Kidney glomerular epithelial cell (primary cell): ENCODE measurements around the gene LTA4H.

Experiments used
- DNase-seq: peaks from one replicate; lab custom pipeline; 2025; lab: John Stamatoyannopoulos, UW

The LTA4H gene

DNA sequence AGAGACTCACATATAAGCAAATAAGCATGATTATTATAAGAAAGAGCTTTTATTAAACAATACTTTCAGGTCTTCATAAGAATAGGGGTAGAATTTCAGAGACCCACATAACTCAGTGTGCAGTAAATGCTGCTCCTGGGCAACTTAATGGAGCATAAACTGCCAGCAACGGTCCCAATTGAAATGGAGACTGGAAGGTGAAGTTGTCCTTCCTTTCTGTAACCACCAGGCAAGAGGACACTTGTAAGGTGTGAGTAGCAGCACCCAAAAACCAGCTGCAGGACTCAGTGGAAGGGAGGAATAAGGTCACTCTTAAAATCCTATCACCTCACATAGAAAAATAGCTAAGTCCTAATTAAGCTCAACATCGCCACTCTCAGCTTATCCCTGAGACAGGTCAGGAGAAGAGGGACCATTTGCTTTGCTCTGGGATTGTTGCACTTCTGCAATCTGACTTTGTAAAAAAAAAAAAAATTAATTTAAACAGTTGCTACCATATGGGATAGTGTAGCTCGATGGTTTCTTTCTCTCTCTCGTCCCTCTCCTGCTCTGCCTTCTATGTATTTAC is 22.7 kb upstream of the LTA4H start:
- no peak for DNase-seq

DNA sequence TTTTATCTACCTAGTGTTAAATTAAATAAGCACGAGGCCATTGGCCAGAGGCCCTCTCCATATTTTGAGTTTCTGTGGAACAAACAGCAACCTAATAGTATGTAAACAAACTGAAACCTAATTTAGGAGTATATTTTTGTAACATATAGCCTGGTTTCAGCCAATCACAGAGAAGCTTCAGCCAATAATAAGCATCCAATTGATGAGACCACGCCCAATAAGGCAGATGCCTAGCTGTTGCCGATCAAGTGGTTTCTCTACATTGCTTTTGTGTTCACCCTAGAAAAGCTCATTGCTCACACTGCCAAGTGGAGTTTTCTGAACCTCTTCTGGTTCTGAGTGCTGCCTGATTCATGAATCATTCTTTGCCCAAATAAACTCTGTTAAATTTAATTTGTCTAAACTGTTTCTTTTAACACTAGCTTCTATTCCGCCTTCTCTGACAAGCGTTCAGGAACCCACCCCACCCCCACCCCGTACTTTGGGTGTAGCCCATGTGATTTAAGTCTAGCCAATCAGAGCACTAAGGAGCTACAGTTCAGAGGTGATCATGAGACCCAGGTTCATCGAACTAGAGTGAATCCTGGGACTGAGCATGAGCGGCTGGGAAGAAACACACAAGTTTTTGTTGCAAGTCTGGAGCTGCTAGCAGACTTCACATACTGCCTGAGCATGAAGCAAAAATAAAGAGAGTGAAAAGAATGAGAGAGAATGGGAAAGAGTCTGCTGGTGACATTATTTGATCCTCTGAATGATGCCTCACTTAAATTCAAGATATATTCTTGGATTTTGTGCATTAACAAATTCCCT is 21.5 kb upstream of the LTA4H start:
- no peak for DNase-seq

DNA sequence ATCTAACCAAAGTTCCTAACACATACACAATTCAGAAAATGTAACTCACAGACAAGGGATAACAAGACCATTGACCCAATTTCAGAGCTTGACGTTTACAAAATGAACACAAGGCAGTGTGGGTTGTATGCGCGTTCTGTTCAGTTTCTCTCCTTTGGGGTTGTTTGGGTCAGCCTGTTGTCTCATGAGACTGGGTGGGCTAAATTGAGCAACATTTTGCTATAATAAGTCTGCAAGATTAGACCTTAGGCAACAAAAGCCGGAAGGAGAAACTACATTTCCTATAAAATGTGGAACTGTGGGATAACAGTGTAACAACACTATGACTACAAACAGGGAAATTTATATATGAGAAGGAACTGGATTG is 18.8 kb upstream of the LTA4H start:
- no peak for DNase-seq

DNA sequence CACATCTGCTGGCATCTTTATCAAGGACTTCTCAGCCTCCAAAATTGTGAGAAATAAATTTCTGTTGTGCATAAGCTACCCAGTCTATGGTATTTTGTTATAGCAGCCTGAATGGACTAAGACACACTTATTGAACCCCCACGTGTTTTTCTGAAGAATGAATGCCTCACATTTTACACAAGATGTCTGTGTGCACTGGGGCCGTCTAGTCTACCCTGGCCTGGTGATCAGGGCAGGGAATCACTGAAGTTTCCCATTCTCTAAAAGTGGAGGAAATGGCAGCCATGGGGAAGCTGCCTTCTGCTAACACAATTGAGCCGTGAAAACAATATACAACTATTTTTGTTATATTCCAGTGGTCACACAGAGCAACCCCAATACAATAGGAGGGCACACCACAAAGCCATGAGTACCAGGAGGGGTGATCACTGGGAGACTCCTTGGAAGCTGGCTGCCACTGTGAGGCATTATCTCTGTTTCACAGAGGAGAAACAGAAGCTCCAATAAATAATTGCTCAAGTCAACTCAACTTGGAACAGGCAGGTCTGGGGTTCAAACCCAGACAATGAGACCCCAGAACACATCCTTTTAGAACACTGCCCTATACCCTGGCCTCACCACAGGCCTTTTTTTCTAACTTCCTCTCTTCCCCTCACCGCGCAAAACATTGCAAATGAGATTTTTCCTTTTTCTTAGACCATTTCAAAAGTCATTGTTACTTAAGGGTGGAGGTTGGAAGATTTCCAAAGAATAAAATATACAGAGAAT is 18.3 kb upstream of the LTA4H start:
- DNase-seq = no peak

DNA sequence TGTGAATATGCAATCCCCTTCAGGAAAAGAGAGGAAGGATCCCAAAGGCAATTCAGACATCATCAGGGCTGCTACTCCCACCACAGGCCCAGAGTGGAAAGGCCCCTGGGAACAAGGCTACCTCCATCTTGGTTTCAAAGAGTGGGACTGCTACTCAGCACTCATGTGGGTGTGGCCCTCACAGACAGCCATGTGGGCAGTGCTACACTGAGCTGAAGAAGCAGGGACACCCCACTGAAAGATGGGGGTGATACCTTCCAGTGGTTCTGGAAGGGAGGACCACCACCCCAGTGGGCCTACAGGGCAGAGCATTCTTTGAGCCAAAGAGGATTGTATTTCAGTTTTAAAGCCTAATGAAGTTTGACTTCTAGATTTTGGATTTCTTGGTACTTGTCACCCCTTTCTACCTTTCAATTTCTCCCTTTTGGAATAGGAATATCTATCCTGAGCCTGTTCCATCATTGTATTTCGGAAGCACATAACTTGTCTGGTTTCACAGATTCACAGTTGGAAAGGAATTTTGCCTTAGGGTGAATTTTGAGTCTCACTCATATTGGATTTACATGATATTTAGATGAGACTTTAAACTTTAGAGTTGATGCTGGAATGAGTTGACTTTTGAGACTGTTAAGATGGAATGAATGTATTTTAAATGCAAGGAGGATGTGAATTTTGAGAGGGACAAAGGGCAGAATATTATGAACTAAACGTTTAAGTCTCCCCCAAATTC is 16.5 kb upstream of the LTA4H start:
- DNase-seq = no peak

DNA sequence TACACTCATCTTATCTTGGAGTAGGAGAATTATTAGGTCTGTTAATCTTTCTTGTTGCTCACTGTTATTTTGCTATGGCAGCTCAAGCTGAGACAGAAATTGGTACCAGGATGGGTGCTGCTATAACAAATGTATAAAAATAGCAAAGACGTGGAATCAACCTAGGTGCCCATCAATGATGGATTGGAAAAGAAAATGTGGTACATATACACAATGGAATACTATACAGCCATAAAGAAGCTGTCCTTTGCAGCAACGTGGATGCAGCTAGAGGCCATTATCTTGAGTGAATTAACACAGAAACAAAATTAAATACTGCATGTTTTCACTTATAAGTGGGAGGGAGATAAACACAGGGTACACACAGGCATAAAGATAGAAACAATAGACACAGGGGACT is 14.8 kb upstream of the LTA4H start:
- DNase-seq = no peak

DNA sequence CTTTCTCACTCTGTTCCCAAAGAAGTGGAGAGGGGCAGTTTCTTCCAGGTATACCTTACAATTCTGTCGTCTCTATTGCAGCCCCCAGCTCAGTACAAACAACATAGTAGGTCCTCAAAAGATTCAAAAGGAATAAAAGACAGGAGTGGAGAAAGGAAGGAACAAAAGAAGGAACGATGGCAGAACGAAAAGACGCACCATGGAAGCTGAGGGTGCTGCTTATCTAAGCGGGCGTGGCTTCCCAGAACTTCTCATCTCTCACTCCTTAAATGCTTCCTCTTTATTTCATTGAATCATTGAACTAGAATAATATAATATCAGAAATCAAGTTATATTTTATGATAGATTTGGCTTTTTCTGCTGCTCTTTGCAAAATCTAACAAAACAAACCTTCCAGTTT is 13.7 kb upstream of the LTA4H start:
- DNase-seq = no peak

DNA sequence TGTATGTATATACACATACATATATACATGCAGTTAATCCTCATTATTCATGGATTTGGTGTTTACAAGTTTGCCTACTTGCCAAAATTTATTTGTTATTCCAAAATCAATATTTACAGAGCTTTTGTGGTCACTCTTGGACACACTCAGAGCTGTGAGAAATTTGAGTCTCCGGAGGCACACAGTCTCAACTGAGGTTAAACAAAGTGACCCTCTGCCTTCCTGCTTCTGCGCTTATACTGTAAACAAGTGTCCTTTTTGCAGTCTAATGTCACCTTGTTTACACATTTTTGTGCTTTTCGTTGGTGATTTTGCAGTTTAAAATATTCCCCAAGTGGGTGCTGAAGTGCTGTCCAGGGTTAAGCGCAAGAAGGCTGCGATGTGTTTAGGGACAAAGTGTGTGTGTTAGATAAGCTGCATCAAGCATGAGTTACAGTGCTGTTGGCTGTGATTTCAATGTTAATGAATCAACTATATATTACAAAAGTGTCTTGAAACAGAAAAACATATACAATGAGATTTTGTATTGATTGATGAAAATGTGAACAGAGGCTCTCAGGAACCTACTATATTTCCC is 13.1 kb upstream of the LTA4H start:
- DNase-seq = no peak

DNA sequence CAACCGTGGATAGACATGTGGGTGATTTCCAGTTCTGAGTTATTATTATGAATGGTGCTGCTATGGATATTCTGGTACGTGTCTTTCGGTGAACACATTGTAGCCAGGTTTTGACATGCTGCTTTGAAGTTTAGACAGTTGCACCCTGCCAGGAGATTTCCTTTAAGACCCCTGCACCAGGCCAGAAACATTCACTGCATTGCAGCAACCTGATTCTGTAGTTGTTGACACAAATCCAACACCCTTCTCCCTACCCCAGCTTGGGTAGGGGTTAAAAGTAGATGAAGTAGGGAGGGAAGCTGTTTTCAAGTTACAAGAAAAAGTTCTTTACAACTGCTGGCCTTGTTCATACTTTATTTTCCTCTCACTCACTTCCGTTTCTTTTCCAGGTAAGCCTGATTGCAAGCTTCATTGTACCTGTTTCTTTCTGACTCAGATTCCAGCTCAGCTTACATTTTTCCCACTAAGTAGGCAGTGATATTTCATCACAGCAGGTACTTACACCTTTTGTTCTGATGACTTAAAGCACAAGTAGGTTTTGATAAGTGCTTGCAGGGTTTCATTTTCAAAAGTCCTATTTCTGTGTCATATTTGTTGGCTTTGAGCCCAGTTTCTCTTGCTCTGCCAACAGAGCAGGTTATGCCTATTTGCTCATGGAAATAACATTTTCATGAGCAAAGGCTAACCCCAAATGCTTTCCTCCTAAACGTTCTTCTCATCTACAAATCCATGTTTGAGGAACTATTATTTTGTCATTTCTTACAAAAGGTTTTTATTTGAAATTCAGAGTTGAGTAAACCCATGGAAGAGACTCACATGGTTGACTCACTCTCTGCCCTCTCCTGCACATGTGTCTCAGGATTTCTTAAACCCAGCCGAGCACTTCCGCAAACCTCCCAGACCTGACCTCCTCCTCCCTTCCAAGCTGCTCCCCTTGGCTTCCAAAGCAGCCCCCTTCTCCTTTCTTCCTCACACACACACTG is 12.1 kb upstream of the LTA4H start:
- peak; percentile 42 for DNase-seq

DNA sequence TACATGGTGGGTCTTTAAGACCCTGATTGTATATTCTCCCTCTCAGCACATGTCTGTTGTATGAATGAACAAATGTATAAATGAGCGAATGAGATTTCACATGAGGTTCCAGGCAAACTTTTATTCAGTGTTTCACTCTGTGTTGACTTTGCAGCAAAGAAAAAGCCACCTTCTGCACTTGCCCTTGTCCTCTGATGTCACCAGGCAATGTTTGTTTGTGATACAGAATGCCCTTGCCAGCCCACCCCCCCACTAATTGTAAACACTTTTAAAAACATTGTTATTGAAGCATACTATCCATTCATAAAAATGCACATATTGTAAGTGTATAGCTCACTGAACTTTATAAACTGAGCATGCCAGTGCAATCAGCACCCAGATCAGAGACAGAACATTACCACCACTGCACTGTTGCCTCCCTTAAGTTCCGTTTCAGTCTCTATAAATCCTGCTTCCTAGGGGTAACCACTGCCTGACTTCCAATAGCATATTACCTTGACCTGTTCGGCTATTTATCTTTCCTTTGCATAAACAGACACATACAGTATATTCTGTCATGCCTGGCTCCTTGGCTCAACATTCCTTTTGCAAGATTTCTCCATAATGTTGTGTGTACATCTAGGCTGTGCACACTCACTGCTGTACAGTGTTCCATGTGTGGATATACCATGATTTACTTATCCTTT is 11.3 kb upstream of the LTA4H start:
- DNase-seq = no peak

DNA sequence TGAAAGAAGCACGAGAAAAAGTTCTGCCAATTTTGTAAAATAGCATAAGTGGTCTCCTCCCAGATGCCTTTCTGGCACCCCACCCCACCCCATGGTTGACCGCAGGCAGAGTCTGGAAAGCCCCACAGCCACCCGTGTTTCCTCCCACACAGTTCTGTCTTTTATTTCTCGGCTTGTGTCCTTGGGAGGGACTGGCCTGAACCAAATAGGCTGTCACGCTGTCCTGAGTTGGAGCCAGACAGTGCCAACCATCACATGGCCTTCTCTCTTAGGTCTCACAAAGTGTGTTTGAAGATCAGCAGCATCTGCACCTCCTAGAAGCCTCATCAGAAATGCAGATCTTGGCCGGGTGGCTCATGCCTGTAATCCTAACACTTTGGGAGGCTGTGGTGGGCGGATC is 10.2 kb upstream of the LTA4H start:
- DNase-seq = no peak

DNA sequence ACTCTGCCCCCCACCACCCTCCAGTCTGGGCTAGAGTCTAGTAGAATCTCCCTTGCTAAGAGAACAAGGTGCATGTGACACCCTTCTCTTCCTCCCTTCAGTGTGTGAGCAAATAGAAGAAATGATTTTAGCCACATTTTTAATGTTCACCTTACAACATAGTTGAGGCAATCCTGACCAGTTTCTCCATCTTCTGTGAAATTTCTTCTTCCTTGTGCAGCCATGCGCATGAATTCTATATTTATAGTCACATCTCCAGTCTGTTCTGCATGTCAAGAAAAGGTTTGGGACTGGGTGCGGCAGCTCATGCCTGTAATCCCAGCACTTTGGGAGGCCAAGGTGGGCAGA is 9.5 kb upstream of the LTA4H start:
- no peak for DNase-seq

DNA sequence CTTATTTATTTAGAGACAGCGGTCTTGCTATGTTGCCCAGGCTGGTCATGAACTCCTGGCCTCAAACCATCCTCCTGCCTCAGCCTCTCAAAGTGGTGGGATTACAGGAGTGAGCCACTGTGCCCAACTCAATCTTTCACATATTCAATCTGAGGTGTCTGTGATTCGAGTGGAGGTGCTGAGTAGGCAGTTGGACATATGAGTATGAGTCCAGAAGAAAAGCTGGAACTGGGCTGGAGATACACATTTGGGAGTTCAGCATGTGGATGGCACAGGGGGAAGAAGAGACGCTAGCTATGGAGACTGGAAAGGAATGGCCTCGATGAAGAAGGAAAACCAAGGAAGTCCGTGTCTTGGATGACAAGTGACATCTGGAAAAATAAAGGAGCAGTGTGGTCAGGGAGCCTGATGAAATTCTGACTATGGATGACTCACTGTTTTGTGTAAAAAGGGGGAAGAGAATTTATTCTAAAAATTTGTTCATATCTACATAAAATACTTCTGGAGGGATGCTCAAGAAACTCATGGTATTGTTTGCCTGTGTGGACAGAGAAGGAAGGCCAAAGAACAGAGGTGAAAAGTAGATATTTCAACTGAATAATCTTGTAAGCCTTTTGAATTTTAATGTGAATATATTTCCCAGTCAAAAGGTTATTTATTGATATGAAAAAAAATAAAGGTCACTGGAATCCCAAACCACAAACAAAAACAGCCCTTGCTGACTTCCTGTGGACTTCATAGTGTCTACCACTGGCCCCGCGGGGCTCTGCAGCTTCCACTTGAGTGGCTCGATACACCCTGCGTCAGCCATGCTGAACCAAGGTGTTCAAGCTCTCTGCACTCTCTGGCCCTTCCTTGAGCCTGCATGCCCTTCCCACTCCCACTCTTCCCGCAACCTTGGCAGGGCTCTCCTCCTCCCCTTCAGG is 8.9 kb upstream of the LTA4H start:
- DNase-seq = no peak

DNA sequence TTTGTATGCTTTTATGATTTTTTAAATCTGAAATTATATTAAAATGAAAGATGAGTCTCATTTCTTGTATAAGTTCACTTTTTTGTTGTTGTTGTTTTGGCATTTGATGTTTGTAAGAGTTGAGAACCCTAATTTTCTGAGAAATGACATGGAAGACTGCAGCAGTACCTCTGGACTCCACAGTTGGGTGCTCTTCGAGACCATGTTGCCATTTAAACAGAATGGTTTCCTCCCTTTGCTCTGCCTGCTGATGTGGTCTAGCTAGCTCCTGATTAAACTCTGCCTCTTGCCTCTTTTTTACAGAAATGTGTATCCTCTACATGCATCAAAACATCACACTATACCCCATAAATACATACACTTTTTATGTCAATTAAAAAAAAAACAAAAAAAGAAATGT is 5.8 kb upstream of the LTA4H start:
- no peak for DNase-seq

DNA sequence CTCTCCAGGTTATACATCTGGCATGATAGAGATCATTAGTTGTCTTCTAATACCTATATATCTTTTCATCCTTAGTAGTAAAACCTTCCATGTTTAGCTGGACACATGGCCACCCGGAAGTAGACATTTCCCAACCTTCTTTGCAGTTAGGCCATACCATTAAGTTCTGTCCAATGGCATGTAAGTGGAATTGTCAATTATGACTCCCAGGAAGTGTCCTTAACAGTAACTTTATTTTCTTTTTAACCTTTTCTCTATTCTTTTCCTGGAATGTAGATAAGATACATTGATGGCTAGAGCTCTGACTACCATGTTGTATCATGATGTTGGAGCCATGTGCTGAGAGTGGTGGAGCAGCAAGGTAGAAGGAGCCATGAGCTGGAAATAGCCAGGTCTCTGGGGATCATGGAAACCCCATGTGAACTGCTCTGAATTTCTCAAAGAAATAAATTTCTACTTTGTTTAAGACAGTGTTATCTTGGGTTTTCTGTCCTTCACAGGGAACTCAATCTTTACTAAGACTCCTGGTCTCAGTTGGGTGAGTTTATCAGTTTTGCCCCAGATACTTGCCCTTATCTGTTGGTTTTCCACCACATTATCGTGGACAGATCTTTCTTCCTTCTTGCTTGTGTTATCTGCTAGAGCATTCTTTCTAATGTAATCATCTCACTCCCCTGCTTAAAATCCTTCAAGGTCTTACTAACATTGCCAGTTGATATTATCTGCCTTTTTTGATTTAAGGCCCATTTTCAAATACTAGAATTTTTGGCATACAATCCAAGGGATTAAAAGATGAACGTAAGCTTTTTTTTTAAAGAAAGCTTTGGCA is 5.1 kb upstream of the LTA4H start:
- no peak for DNase-seq

DNA sequence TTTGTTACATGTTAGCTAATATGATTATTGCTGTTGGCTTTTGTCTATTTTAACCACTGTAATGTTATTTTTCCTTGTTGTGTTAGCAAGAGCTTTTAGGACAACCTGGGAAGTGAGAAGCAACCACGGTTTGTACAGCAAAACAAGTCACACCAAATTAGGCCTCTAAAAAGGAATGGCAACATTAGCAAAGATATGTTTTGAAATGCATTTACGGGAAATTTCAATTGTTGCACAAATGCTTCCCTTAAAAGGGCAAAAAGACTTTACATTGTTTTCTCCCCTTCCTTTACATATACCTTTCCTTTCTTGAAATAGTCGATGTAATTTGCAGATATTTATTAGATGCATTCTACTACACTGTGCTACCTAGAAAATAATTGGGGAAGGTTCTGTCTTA is 4.1 kb upstream of the LTA4H start:
- no peak for DNase-seq

DNA sequence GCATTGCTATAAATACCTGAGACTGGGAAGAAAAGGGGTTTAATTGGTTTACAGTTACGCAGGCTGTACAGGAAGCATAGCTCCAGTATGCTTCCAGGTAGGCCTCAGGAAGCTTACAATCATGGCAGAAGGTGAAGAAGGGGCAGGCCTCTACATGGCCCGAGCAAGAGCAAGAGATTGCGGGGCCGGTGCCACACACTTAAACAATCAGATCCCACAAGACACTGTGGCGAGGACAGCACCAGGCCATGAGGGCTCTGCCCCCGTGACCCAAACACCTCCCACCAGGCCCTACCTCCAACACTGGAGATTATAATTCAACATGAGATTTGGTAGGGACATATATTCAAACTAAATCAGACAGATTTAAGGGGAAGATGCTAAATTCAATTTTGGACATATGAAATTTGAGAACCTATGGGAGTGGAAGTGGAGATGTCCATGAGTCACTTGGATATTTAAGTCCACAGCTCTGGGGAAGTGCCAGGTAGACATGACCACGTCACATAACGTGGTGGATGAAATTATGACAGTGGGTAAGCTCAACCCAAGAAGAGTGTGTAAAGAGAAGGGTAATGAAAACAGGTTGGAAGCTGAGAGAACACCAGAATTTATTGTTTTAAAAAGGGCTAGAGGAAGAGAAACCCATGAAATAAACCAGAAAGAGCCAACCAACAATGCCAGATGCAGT is 1.5 kb upstream of the LTA4H start:
- DNase-seq = no peak
